Cardiac septum (tissue), 1 donor: Measurements from ENCODE around the gene ALG14. TPM values are rescaled to one million over a fixed set of nuclear protein-coding genes. Genes with fewer than 3 reads are reported as not detected.

ENCODE experiments used
- DNase-seq: peaks from one replicate; pipeline ENCODE4 v3.0.0-alpha.2; 2020; ENCODE audit warnings: low spot score
- intact Hi-C: fragments of 100-400 bp; cut with DNase I; formaldehyde crosslinking; loops from one replicate; pipeline ENCODE4 v1.14.0; 2022
- total RNA-seq: library from RNA; stranded (reverse); fragmentation: NEBNext Ultra II Directional; extraction: Animal tissue kit (Norgen Biotek cat#: 25700); gene quantifications from one replicate; pipeline ENCODE4 v1.2.1, GENCODE V29; 2021
- donor health status: DM: no; HTN: no; CAD: no.

ALG14 gene
- total RNA-seq, 1 donor from 2014 or later = 4.7 TPM

DNA sequence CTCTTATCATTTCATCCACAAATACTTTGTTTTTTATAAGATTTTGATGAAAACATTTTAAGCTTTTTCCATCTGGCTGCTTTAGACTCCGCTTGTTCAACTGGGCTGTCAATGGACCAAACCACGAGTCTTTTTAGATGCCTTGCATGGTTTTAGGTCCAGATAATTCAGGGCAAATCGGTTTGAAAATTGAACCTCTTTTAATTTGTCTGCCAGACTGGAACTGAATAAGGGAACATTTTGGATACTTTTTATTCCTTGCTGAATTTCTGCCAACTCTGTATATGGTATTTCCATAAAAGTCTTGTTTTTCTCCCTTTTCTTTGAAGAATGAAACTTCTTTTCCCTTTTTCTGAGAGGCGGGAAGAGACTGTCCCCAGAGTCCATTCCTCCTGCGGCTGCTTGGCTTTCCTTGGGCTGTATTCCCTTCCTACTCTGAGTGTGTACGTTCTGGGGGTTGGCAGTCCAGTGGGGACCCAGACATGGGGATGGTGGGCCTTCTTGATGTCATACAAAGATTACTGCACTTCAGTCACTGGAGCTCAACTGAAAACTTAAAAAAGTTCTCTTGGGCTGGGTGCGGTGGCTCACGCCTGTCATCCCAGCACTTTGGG is 99.3 kb downstream of the ALG14 start:
- intact Hi-C loops = no loop called here
- DNase-seq = no peak

GRCh38 chr1:94971491-94971924 is 101.2 kb downstream of the ALG14 start:
- intact Hi-C loops = no loop called here
- no peak for DNase-seq

GRCh38 chr1:94970783-94971182 is 102.0 kb downstream of the ALG14 start:
- intact Hi-C loops = no loop called here
- no peak for DNase-seq

DNA sequence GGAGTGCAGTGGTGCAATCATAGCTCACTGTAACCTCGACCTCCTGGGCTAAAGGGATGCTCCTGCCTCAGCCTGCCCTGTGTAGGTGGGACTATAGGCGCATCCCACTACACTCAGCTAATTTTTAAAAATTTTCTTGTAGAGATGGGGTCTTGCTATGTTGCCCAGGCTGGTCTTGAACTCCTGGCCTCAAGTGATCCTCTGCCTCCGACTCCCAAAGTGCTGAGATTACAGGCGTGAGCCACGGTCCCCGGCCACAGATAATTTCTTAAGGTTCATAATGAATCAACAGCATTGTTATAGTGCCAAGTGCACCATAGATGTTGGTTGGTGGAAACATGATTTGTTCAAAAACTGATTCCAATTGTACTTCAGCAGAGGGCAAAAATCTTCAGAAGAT is 103.6 kb downstream of the ALG14 start:
- intact Hi-C loops = no loop called here
- no peak for DNase-seq

DNA sequence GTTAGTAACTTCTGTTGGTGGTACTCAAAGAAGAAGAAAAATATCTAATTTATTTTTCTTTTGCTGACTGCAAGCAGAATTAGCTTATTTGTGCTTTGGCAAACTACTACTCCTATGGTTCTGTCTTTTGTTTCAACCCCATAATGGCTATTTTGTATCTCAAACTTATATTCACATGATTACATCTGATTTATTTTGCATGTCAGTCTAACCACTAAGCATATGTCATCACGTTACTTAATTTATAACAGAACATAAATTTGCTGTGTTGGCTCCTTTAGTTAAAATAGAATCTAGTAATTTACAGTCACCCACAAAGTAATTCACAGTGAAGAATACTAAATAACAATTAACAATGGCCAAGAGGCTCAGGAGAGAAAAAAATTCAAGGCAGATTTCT is 106.7 kb downstream of the ALG14 start:
- intact Hi-C loops = no loop called here
- DNase-seq = no peak

DNA sequence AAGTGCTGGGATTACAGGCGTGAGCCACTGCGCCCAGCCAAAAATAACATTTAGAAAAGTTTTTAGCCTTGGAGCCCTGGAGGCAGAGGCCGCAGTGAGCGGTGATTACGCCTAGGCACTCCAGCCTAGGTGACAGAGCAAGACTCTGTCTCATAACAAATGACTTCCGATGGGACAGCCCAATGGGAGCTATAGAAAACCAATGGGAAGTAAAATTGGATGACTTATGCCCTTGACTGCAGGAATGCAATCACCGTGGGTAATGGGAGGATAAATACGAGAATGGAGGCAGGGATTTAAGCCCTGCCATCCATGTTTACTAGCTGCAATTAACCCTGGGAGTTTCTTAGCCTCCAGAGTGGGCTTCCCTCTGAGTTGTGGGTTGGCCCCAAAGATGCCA is 108.9 kb downstream of the ALG14 start:
- intact Hi-C loops = no loop called here

DNA sequence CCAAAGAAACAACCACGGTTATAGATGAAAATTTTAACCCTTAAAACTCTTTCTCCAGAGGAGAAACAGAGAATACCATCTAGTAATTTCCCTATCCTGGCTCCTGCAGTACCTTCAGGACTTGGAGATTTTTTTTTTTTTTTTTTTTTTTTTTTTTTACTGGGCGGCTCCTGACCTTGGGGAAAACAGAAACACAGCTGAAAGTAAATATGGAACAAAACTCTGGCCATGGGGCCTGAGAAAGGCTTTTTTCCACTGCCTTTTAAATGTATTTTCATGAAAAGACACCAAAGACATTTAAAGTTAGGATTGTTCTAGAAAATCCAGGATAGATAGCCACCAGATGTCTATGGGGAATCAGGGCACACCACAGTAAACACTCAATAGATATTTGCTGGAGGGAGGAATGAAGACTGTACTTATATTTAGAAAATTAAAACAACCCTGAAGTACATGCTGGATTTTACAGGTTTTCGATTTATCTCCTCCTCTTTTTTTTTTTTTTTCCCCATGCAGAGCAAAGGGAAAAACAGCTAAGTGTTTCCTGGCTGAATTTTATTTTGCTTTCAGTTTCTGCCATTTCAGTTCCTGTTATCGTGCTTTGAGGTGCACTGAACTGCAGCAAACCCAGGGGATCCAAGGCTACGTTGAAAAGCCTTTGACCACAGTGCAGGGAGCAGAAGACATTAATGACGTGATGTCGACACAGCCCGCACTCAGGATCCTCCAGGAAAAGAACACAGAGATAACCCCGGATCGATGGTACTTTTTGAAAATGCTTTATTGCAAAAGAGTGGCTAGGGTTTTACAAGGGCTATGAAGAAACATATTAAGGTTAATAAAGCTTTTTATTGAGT is 110.1 kb downstream of the ALG14 start:
- no peak for DNase-seq
- intact Hi-C loops = no loop called here

More for the DNA sequence above, 108.9 kb downstream of the ALG14 start:
- no peak for DNase-seq

GRCh38 chr1:94961988-94962387 is 110.8 kb downstream of the ALG14 start:
- no peak for DNase-seq
- intact Hi-C loops = no loop called here

DNA sequence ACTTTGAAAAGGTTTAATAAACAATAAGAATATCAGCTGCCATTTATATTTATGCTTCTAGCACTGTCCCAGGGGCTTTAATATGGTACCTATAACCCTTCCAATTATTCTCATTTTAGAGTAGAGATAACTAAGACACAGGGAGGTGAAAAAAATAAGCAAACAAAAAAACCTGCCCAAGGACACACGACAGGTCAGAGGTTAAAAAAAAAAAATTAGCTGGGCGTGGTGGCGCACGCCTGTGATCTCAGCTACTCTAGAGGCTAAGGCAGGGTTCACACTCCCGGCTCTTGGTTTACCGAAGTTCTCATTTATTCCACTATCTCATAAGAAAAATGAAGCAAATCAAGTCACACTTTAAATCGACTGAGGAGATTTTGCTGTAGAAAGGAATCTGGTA is 111.2 kb downstream of the ALG14 start:
- intact Hi-C loops = no loop called here
- DNase-seq = no peak

GRCh38 chr1:94958081-94958480 is 114.7 kb downstream of the ALG14 start:
- intact Hi-C loops = no loop called here
- no peak for DNase-seq

DNA sequence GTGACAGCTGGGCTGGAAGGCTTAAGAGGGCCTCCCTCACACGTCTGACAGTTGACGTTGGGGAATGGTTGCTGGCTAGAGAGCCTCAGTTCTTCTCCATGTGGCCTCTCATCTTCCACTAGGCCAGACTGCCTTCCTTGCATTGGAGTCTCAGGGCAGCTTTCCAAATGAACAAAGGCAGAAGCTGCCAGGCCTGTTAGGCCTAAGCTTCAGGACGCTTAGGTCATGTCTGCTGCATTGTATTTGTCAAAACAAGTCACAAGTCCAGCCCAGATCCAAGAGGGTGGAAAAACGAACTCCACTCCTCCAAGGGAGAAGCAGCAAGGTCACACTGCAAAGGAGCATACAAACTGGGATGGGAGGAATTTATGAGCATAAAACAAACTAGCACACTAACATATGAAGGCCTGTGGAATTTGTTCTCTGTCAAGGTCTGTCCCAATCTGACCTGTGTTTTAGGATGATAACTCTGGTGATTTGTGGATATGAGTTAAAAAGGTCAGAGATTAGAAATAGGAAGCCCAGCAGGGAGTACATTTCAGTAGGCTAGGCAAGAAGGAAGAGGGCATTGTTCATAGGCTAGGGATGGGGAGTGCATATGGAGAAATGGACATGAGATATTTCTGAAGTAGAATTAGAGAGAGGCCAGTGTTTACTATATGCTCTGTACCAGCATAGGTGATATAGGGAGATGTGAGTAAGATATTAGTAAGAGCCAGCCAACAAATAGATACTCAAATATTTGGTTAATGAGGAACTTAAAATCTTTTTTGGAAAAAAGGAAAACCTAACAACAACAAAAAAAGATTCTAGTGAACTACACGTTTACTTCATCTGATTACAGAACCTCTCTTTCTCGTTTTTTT is 116.8 kb downstream of the ALG14 start:
- DNase-seq = no peak
- intact Hi-C loops = loop anchor here (2.0 kb wide), 1 partner anchor 29 kb away; the partner anchor contains the start of gene CNN3

- no peak for DNase-seq
- intact Hi-C loops = loop anchor here (2.0 kb wide), 1 partner anchor 28 kb away; the partner anchor contains the start of gene CNN3
These were observed 118.2 kb downstream of the ALG14 start for GRCh38 chr1:94954263-94955220.

- DNase-seq = no peak
- intact Hi-C loops = loop anchor here (2.0 kb wide), 1 partner anchor 27 kb away; the partner anchor contains the start of gene CNN3
These were observed 119.0 kb downstream of the ALG14 start for GRCh38 chr1:94953746-94954145.

DNA sequence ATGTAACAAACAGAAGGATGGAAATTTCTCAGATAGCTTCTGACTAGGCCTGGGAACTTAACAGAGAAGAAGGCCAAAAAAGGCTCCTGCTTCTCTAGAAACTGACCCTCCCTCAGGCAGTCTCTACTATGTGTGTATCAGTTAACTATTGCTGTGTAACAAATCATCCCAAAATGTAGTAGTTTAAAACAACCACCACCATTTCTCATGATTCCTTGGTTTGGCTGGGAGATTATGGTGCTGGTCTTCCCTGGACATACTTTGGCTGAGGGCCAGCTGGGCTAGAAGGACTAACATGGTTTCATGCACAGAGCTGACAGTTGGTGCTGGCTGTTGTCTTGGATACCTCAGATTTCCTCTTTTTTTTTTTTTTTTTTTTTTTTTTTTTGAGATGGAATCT is 119.6 kb downstream of the ALG14 start:
- DNase-seq = no peak
- intact Hi-C loops = no loop called here

DNA sequence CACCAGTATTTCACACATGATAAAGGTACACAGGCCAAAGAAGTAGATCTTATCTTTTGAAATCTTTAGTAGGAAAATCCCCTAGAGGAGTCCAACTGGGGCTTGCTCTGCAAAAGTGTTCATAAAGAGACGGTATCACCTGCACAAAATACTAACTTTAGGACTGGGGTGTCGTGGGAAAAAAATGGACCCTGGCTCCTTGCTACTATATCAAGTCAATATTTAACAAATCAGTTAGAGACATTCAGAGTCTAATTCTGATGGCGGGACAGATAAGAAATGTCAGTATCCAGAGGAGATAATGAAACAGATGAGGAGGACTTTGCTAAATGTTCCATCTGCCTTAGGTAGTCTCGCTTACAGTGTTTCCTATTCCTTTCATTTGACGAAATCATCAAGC is 120.2 kb downstream of the ALG14 start:
- intact Hi-C loops = no loop called here
- no peak for DNase-seq

DNA sequence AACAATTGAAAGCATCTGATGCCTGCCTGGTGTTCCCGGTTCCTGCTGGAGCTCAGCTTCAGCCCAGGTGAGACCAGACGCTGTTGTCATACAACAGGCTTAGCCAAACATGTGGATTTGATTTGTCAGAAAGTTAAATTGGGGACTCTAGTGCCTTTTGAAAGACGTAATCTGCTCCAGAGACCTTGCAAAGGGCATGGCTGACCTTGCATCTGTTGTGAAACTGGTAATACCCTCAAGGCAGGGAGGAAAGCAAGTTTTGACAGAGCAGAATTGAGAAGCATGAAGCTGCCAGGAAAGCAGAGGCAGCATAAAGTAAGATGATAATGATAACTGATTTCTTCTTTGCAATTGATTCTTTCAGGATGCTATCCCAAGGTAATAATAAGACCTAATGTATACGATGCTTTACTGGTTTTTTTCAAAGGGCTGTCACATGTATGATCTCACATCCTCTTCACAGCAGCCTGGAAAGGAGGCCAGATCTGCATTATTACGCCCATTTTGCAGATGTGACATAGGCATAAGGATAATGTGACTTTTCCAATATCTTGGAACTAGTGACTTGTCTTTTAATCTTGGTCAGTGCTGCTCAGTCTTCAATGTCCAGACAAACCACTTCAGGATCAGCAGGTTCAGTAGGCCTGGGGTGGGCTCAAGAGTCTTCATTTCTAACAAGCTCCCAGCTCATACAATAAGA is 121.1 kb downstream of the ALG14 start:
- intact Hi-C loops = no loop called here
- no peak for DNase-seq

DNA sequence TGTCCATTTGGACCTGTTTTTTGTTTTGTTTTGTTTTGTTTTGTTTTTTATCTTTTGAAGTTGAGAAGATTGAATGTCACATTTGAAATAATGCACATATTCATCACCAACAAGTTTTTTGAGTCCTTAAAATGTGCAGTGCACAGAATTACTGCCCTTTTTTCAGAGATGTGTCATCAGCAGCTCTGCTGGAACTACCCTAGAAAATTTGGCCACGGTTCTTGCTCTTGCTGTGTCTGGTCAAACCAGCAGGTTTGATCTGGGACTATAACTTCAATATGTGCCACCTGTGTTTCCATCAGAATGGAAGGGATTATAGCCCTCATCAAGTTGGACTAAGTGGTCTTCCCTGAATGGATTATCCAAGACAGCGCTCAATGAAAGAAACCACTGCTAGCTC is 121.7 kb downstream of the ALG14 start:
- intact Hi-C loops = no loop called here

More for the DNA sequence above, 121.7 kb downstream of the ALG14 start:
- no peak for DNase-seq
